HCT116 (cell line): ENCODE results near the gene PLD6.

ENCODE experiments used
- CEBPB ChIP-seq: IDR thresholded peaks from 2 replicates; pipeline ENCODE4 v1.6.1; 2012; ENCODE audit warnings: low read depth
- EGR1 ChIP-seq: IDR thresholded peaks from 2 replicates; pipeline ENCODE4 v1.6.1; 2012; ENCODE audit warnings: low read depth
- EZH2 ChIP-seq: fragments of 200-600 bp; sonication (generic); IDR thresholded peaks from 2 replicates; pipeline ENCODE4 v1.6.1; 2017; ENCODE audit warnings: antibody characterized with exemption, mixed run types
- EZH2phosphoT487 ChIP-seq: fragments of 200-600 bp; IDR thresholded peaks from 2 replicates; pipeline ENCODE4 v1.6.1; 2018; ENCODE audit warnings: antibody characterized with exemption, borderline replicate concordance
- FOSL1 ChIP-seq: IDR thresholded peaks from 2 replicates; pipeline ENCODE4 v1.6.1; 2012; ENCODE audit warnings: low read depth
- POLR2A ChIP-seq: IDR thresholded peaks from 2 replicates; pipeline ENCODE4 v1.7.0; 2011; ENCODE audit warnings: borderline replicate concordance; ENCODE audit not compliant: insufficient read depth, insufficient read length; ENCODE audit errors: extremely low read depth
- TF ChIP-seq, protein P1 (sequence below), 3 experiments: fragments of 200-600 bp in 1 of 3; sonication (generic) in 1 of 3; IDR thresholded peaks in 2 of 3; conservative IDR thresholded peaks in 1 of 3; 2 replicates each; pipeline ENCODE4 v1.5.1; 2012 to 2017; ENCODE audit warnings: low read depth in 2 of 3, low read length in 2 of 3, antibody characterized with exemption in 1 of 3, borderline replicate concordance in 1 of 3, control low read depth in 1 of 3, mild to moderate bottlenecking in 1 of 3, mixed read lengths in 1 of 3, mixed run types in 1 of 3, moderate library complexity in 1 of 3; ENCODE audit not compliant: insufficient read depth in 1 of 3
- TF ChIP-seq, protein P2 (sequence below): IDR thresholded peaks from 2 replicates; pipeline ENCODE4 v1.6.1; 2012; ENCODE audit warnings: low read depth
- TF ChIP-seq, protein P3 (sequence below): IDR thresholded peaks from 2 replicates; pipeline ENCODE4 v1.6.1; 2011; ENCODE audit warnings: mild to moderate bottlenecking, low read length, moderate library complexity; ENCODE audit not compliant: insufficient replicate concordance; ENCODE audit errors: extremely low read depth

DNA sequence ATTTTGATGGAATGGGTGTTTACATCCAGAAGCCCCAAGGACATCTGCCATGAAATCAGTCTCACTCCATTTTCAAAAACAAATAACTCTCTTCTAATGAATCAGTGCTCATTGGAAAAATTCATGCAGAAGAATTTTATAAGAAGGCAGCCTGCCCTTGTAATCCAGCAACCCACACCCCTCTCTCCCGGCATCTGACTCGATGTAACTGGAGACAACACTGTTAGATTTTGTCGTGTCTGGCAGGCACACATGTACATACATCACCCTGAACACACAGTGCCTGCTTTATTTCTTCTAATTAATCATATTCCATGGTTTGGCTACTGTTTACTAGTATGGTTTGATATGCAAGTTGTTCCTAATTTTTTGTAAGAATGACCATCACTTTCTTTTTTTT is 11.9 kb upstream of the PLD6 start:
- TF ChIP-seq, protein P1, sequence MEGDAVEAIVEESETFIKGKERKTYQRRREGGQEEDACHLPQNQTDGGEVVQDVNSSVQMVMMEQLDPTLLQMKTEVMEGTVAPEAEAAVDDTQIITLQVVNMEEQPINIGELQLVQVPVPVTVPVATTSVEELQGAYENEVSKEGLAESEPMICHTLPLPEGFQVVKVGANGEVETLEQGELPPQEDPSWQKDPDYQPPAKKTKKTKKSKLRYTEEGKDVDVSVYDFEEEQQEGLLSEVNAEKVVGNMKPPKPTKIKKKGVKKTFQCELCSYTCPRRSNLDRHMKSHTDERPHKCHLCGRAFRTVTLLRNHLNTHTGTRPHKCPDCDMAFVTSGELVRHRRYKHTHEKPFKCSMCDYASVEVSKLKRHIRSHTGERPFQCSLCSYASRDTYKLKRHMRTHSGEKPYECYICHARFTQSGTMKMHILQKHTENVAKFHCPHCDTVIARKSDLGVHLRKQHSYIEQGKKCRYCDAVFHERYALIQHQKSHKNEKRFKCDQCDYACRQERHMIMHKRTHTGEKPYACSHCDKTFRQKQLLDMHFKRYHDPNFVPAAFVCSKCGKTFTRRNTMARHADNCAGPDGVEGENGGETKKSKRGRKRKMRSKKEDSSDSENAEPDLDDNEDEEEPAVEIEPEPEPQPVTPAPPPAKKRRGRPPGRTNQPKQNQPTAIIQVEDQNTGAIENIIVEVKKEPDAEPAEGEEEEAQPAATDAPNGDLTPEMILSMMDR (IDR thresholded peaks at IDR 0.05 in 2 of 3, conservative IDR thresholded peaks at IDR 0.05 in 1 of 3; ENCODE audit: borderline replicate concordance in 1 of 3, insufficient read depth in 1 of 3, low read depth in 2 of 3, low read length in 2 of 3) = no peak
- TF ChIP-seq, protein P2, sequence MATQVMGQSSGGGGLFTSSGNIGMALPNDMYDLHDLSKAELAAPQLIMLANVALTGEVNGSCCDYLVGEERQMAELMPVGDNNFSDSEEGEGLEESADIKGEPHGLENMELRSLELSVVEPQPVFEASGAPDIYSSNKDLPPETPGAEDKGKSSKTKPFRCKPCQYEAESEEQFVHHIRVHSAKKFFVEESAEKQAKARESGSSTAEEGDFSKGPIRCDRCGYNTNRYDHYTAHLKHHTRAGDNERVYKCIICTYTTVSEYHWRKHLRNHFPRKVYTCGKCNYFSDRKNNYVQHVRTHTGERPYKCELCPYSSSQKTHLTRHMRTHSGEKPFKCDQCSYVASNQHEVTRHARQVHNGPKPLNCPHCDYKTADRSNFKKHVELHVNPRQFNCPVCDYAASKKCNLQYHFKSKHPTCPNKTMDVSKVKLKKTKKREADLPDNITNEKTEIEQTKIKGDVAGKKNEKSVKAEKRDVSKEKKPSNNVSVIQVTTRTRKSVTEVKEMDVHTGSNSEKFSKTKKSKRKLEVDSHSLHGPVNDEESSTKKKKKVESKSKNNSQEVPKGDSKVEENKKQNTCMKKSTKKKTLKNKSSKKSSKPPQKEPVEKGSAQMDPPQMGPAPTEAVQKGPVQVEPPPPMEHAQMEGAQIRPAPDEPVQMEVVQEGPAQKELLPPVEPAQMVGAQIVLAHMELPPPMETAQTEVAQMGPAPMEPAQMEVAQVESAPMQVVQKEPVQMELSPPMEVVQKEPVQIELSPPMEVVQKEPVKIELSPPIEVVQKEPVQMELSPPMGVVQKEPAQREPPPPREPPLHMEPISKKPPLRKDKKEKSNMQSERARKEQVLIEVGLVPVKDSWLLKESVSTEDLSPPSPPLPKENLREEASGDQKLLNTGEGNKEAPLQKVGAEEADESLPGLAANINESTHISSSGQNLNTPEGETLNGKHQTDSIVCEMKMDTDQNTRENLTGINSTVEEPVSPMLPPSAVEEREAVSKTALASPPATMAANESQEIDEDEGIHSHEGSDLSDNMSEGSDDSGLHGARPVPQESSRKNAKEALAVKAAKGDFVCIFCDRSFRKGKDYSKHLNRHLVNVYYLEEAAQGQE = no peak
- TF ChIP-seq POLR2A (no peak), EZH2phosphoT487 (no peak), EZH2 (no peak), EGR1 (no peak), CEBPB (no peak), FOSL1 (no peak)
- TF ChIP-seq, protein P3, sequence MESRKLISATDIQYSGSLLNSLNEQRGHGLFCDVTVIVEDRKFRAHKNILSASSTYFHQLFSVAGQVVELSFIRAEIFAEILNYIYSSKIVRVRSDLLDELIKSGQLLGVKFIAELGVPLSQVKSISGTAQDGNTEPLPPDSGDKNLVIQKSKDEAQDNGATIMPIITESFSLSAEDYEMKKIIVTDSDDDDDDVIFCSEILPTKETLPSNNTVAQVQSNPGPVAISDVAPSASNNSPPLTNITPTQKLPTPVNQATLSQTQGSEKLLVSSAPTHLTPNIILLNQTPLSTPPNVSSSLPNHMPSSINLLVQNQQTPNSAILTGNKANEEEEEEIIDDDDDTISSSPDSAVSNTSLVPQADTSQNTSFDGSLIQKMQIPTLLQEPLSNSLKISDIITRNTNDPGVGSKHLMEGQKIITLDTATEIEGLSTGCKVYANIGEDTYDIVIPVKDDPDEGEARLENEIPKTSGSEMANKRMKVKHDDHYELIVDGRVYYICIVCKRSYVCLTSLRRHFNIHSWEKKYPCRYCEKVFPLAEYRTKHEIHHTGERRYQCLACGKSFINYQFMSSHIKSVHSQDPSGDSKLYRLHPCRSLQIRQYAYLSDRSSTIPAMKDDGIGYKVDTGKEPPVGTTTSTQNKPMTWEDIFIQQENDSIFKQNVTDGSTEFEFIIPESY = no peak
